Breast epithelium (tissue), 4 donors: ENCODE measurements around the gene TMEM201. TPM values are rescaled to one million over a fixed set of nuclear protein-coding genes. Genes with fewer than 3 reads are reported as not detected.
"Not testable (repeated sequence)": the region's sequence is repeated elsewhere in the genome, so short reads cannot be mapped to it uniquely, and the experiment has no call there.

Source experiments
- DNase-seq, 2 donors: peaks; one replicate each; pipeline ENCODE4 v3.0.0-alpha.2; 2019; ENCODE audit warnings: low spot score in 2 of 2
- H3K27ac ChIP-seq, 2 donors: fragments of 200-600 bp; sonication (generic) in 1 of 2; one replicate each; pipeline ENCODE4 v1.5.1; 2016 to 2019; ENCODE audit warnings: mild to moderate bottlenecking in 1 of 2
- H3K27me3 ChIP-seq, 2 donors: fragments of 200-600 bp; sonication (generic) in 1 of 2; one replicate each; pipeline versions ENCODE4 v1.5.1 to v1.6.0; 2017 to 2019; ENCODE audit warnings: control low read depth in 1 of 2, mild to moderate bottlenecking in 1 of 2
- H3K36me3 ChIP-seq: fragments of 200-600 bp; one replicate; pipeline ENCODE4 v1.5.1; 2019
- H3K4me1 ChIP-seq, 2 donors: fragments of 200-600 bp; sonication (generic); one replicate each; pipeline ENCODE4 v1.5.1; 2016 to 2019; ENCODE audit warnings: control low read depth in 1 of 2
- H3K4me3 ChIP-seq, 3 donors: fragments of 200-600 bp; sonication (generic); 1 replicate in 2 of 3; 2 replicates in 1 of 3; pipeline ENCODE4 v1.5.1; 2016 to 2019; ENCODE audit warnings: mild to moderate bottlenecking in 3 of 3, moderate library complexity in 2 of 3
- H3K9me3 ChIP-seq, 2 donors: fragments of 200-600 bp; sonication (generic) in 1 of 2; one replicate each; pipeline ENCODE4 v1.5.1; 2016 to 2019; ENCODE audit warnings: control low read depth in 1 of 2
- CTCF ChIP-seq, 3 donors: fragments of 450-650 bp; IDR thresholded peaks; one replicate each; pipeline ENCODE4 v1.5.1; 2016 to 2017; ENCODE audit warnings: antibody characterized with exemption in 3 of 3, mild to moderate bottlenecking in 3 of 3, moderate library complexity in 3 of 3
- POLR2A ChIP-seq: fragments of 450-650 bp; IDR thresholded peaks from one replicate; pipeline ENCODE4 v1.6.1; 2016; ENCODE audit warnings: antibody characterized with exemption, mild to moderate bottlenecking, moderate library complexity
- POLR2AphosphoS5 ChIP-seq, 3 donors: sonication (generic); formaldehyde crosslinking; IDR thresholded peaks; one replicate each; pipeline ENCODE4 v1.6.1; 2017; ENCODE audit warnings: antibody characterized with exemption in 3 of 3
- intact Hi-C: fragments of 100-400 bp; cut with DNase I; formaldehyde crosslinking; loops from one replicate; pipeline ENCODE4 v1.15.1; 2023; ENCODE audit warnings: low total_unique reads
- total RNA-seq, 3 donors: library from RNA; depleted of rRNA; stranded (reverse); fragments of >200 nt; gene quantifications; one replicate each; pipeline ENCODE4 v1.1.0, GENCODE V29; 2016

TMEM201 gene
- total RNA-seq, 3 donors from 2014 or later: 5.0 to 6.2 (median 5.0) TPM

GRCh38 chr1:9561429-9561828 lies 27.3 kb upstream of the TMEM201 start:
- TF ChIP-seq POLR2A (no peak), POLR2AphosphoS5 (IDR thresholded peaks at IDR 0.05) (peak in 2 of 3 donors; percentile 29 to 30)
- Histone ChIP-seq H3K4me3 (no peak overlapping the region), H3K4me1 (peaks cover 0 to 9% of the 10 kb centered on the region in 2 donors), H3K27me3 (no peaks in the 10 kb centered on the region), H3K27ac (peak overlapping the region; percentile 70 to 74), H3K36me3 (no peaks in the 10 kb centered on the region), H3K9me3 (no peaks in the 10 kb centered on the region)
- DNase-seq: no peak
- intact Hi-C loops: no loop called here

GRCh38 chr1:9569267-9569666 lies 19.4 kb upstream of the TMEM201 start:
- Histone ChIP-seq H3K4me1 (no peaks in the 10 kb centered on the region), H3K36me3 (no peaks in the 10 kb centered on the region), H3K4me3 (no peak overlapping the region), H3K27me3 (no peaks in the 10 kb centered on the region), H3K27ac (no peak overlapping the region), H3K9me3 (no peaks in the 10 kb centered on the region)
- DNase-seq: no peak
- intact Hi-C loops: no loop called here
- TF ChIP-seq CTCF (IDR thresholded peaks at IDR 0.05): no peak
- no peak for TF ChIP-seq POLR2AphosphoS5 (IDR thresholded peaks at IDR 0.05)
- TF ChIP-seq POLR2A: no peak

DNA sequence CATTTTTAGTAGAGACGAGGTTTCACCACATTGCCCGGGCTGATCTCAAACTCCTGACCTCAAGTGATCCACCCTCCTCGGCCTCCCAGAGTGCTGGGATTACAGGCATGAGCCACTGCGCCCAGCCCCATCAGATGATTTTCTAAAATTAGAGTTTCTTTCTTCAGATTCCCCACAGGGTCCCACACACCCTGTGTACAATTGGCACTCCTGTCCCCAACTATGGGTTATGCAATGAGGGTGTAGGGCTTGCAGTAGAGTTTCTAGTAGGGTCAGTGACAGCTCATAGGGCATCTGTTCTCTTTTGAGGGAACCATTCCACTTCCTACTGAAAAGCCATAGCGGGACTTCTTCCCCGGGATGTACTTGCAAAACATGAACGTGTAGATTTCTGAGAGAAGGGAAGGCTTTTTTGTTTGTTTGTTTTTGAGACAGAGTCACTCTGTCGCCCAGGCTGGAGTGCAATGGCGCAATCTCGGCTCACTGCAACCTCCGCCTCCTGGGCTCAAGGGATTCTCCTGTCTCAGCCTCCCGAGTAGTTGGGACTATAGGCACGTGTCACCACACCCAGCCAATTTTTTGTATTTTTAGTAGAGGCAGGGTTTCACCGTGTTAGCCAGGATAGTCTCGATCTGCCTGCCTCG lies 17.7 kb upstream of the TMEM201 start:
- not testable (repeated sequence) for DNase-seq, H3K4me3 ChIP-seq, H3K4me1 ChIP-seq, H3K9me3 ChIP-seq, H3K36me3 ChIP-seq, H3K27me3 ChIP-seq, H3K27ac ChIP-seq
- intact Hi-C loops: loop anchor here (5.0 to 10.0 kb wide), 2 partner anchors 76 to 744 kb away; no protein-coding TSS in a partner anchor

DNA sequence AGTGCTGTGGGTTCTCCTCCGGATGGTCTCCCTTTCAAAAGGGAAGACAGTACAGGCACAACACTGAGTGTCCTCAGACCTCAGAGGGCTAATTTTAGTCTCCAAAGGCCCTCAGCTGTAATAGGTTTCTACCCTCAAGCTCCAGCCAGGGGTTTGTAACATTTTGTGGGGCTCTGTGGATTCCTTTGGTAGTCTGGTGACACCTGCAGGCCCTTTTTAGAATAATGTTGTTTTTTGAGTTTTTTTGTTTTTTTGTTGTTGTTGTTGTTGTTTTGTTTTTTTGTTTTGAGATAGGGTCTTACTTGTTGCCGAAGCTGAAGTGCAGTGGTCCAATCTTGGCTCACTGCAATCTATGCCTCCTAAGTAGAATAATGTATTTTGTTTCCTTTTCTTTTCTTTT lies 15.0 kb upstream of the TMEM201 start:
- Histone ChIP-seq H3K27ac (no peak overlapping the region), H3K4me1 (no peaks in the 10 kb centered on the region), H3K9me3 (no peaks in the 10 kb centered on the region), H3K4me3 (no peak overlapping the region), H3K36me3 (no peaks in the 10 kb centered on the region), H3K27me3 (no peaks in the 10 kb centered on the region)
- peak in 2 of 3 donors; percentile 40 to 48 for TF ChIP-seq CTCF (IDR thresholded peaks at IDR 0.05)
- no peak for TF ChIP-seq POLR2AphosphoS5 (IDR thresholded peaks at IDR 0.05)
- TF ChIP-seq POLR2A: no peak
- intact Hi-C loops: loop anchor here (5.0 to 10.0 kb wide), 2 partner anchors 79 to 746 kb away; no protein-coding TSS in a partner anchor
- no peak for DNase-seq

DNA sequence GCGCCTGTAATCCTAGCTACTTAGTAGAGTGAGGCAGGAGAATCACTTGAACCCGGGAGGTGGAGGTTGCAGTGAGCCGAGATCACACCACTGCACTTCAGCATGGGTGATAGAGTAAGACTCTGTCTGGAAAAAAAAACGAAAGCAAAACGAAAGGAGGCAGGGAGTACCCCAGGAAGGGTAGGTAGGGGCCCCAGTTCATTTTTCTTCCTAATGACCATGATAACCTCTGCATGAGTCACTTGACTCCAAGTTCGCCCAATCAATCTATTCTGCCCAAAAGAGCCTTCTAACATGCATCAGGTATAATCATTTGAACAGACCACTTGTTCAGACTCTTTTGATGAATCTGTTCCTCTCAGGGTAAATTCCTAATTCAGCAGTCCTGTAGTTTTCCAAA lies 13.2 kb upstream of the TMEM201 start:
- no peaks in the 10 kb centered on the region for H3K36me3 ChIP-seq
- DNase-seq: no peak
- TF ChIP-seq POLR2A: no peak
- no peak for TF ChIP-seq CTCF (IDR thresholded peaks at IDR 0.05)
- H3K27ac ChIP-seq: no peak overlapping the region
- H3K27me3 ChIP-seq: no peaks in the 10 kb centered on the region
- no peaks in the 10 kb centered on the region for H3K9me3 ChIP-seq
- no peak overlapping the region for H3K4me3 ChIP-seq
- intact Hi-C loops: loop anchor here (10.0 kb wide), 1 partner anchor 81 kb away; no protein-coding TSS in a partner anchor
- no peaks in the 10 kb centered on the region for H3K4me1 ChIP-seq

DNA sequence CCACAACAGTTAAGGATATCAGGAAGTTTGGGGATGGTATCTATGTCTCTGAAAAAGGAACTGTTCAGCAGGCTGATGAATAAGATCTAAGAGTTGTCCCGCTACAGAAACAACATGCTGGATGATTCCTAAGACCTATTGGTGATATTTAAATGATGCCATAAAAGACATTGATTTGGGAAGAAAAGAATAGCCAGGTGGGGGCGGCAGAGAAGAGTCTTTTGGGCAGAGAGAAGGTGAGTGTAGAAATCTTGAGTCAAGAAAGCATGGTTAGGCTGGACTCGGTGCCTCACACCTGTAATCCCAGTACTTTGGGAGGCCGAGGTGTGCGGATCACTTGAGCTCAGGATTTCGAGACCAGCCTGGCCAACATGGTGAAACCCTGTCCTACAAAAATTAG lies 11.8 kb upstream of the TMEM201 start:
- no peak for DNase-seq
- H3K9me3 ChIP-seq: no peaks in the 10 kb centered on the region
- TF ChIP-seq CTCF (IDR thresholded peaks at IDR 0.05) (no peak), POLR2A (no peak), POLR2AphosphoS5 (IDR thresholded peaks at IDR 0.05) (no peak)
- intact Hi-C loops: loop anchor here (10.0 kb wide), 1 partner anchor 82 kb away; no protein-coding TSS in a partner anchor
- no peaks in the 10 kb centered on the region for H3K36me3 ChIP-seq
- H3K4me3 ChIP-seq: no peak overlapping the region
- no peak overlapping the region for H3K27ac ChIP-seq
- H3K27me3 ChIP-seq: no peaks in the 10 kb centered on the region
- no peaks in the 10 kb centered on the region for H3K4me1 ChIP-seq
